DND-41 (cell line): ENCODE measurements around the gene PREX1.

Experiments
- EZH2 ChIP-seq: IDR thresholded peaks from 3 replicates; pipeline ENCODE4 v1.6.1; 2012; ENCODE audit warnings: borderline replicate concordance, low read depth, mild to moderate bottlenecking, moderate library complexity, low read length, inconsistent platforms; ENCODE audit not compliant: severe bottlenecking
- TF ChIP-seq, protein P1 (sequence below): IDR thresholded peaks from 2 replicates; pipeline ENCODE4 v1.5.1; 2012; ENCODE audit warnings: borderline replicate concordance, low read length, moderate library complexity, mild to moderate bottlenecking; ENCODE audit not compliant: poor library complexity, severe bottlenecking; ENCODE audit errors: extremely low read depth

DNA sequence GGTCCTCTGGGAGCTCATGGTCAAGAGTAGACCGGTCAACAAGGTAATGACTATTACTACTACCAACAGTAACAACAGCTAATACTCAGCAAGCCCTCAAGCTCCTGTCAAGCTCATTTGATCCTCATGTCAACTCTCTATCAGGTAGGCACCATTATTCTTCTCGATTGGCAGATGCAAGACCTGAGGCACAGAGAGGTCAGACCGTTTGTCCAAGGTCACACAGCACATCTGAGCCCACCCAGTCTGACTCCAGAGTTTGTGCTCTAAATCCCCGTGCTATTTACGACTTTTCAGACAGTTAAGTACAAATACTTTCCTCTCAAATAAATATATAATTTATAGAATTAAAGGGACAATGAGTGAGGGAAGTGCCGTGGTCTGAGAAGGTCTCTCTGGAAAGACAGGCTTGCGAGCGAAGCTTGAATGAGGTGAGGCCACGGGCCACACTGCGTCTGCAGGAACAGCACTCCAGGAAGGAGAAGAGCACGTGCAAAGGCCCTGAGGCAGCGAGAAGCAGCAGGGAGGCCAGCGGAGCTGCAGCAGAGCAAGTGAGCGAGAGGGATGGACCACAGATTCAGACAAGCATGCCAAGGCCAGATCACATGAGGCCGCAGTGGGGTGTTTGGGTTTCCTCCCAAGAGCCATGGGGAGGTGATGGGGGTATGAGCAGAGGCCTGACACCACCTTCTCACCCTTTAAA is 117.3 kb downstream of the PREX1 start:
- TF ChIP-seq, protein P1, sequence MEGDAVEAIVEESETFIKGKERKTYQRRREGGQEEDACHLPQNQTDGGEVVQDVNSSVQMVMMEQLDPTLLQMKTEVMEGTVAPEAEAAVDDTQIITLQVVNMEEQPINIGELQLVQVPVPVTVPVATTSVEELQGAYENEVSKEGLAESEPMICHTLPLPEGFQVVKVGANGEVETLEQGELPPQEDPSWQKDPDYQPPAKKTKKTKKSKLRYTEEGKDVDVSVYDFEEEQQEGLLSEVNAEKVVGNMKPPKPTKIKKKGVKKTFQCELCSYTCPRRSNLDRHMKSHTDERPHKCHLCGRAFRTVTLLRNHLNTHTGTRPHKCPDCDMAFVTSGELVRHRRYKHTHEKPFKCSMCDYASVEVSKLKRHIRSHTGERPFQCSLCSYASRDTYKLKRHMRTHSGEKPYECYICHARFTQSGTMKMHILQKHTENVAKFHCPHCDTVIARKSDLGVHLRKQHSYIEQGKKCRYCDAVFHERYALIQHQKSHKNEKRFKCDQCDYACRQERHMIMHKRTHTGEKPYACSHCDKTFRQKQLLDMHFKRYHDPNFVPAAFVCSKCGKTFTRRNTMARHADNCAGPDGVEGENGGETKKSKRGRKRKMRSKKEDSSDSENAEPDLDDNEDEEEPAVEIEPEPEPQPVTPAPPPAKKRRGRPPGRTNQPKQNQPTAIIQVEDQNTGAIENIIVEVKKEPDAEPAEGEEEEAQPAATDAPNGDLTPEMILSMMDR, result no peak
- no peak for TF ChIP-seq EZH2
